ENCODE measurements around the gene SDR42E2.

DNA sequence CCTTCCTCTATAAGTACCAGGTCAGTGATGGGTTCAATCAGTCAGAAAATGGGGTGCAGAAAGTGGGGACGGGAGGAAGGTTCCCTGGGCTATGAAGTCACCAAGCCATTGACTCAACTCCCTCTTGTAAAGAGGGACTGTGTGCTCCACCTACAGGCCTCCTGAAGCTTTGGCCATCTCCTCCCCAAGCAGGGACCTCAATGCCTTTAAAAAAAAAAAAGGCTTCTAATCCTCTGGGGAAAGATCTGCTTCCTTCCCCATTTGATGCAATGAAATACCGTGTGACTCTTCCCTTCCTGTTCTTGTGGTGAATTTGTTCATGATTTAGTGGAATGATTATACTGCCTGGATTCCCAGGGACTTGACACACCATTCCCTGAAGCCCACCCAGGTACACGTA, 39.2 kb upstream of the SDR42E2 start:
- TF ChIP-seq, protein P1, sequence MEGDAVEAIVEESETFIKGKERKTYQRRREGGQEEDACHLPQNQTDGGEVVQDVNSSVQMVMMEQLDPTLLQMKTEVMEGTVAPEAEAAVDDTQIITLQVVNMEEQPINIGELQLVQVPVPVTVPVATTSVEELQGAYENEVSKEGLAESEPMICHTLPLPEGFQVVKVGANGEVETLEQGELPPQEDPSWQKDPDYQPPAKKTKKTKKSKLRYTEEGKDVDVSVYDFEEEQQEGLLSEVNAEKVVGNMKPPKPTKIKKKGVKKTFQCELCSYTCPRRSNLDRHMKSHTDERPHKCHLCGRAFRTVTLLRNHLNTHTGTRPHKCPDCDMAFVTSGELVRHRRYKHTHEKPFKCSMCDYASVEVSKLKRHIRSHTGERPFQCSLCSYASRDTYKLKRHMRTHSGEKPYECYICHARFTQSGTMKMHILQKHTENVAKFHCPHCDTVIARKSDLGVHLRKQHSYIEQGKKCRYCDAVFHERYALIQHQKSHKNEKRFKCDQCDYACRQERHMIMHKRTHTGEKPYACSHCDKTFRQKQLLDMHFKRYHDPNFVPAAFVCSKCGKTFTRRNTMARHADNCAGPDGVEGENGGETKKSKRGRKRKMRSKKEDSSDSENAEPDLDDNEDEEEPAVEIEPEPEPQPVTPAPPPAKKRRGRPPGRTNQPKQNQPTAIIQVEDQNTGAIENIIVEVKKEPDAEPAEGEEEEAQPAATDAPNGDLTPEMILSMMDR (conservative IDR thresholded peaks at IDR 0.05 in 1 of 2, IDR thresholded peaks at IDR 0.05 in 1 of 2; ENCODE audit: extremely low read depth in 1 of 2, insufficient read depth in 1 of 2, low read depth in 1 of 2, low read length in 2 of 2): peak; percentile 2 to 24
- no peak for TF ChIP-seq EZH2 (IDR thresholded peaks at IDR 0.05; ENCODE audit: borderline replicate concordance, low read length)
